Retinal pigment epithelial cell (primary cell): ENCODE data around the gene TTC39C.

Experiments
- DNase-seq: peaks from one replicate; pipeline ENCODE4 v3.0.0-alpha.2; 2010; ENCODE audit warnings: low read depth
- H3K4me3 ChIP-seq: 2 replicates; pipeline ENCODE4 v1.5.1; 2011; ENCODE audit warnings: mild to moderate bottlenecking, low read length, control low read depth, moderate library complexity
- CTCF ChIP-seq: conservative IDR thresholded peaks from 2 replicates; pipeline ENCODE4 v1.5.1; 2011; ENCODE audit warnings: low read depth, low read length, control low read depth, inconsistent platforms

TTC39C gene

GRCh38 chr18:24039671-24040070 lies 25.1 kb downstream of the TTC39C start:
- no peak for DNase-seq
- TF ChIP-seq CTCF, result no peak
- H3K4me3 ChIP-seq, result no peak overlapping the region

DNA sequence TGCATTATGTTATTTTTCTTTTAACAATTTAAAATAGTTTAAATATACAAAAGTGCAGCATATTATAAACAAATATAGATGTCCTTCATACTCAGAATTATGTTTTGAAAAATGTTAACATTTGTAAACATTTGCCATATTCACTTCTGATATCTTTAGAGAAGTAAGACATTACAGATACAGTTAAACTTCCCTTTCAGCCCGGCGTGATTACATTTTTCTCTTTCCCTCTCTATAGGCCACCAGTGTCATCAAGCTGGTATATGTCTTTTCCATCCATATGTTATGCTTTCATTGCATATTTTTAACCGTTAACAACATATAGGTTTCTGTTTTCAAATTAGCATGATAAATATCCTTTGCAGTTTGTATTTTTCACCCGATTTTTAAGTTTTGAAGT lies 27.1 kb downstream of the TTC39C start:
- H3K4me3 ChIP-seq, result no peak overlapping the region
- no peak for DNase-seq
- no peak for TF ChIP-seq CTCF

- H3K4me3 ChIP-seq, result no peak overlapping the region
These were observed 28.8 kb downstream of the TTC39C start for GRCh38 chr18:24043403-24043802.

GRCh38 chr18:24048261-24048660 lies 33.7 kb downstream of the TTC39C start:
- no peak for DNase-seq
- TF ChIP-seq CTCF, result no peak
- H3K4me3 ChIP-seq, result no peak overlapping the region

More at GRCh38 chr18:24043403-24043802, 28.8 kb downstream of the TTC39C start:
- DNase-seq, result no peak
- no peak for TF ChIP-seq CTCF

- TF ChIP-seq CTCF, result no peak
- H3K4me3 ChIP-seq, result no peak overlapping the region
- no peak for DNase-seq
These were observed 34.6 kb downstream of the TTC39C start for GRCh38 chr18:24049142-24049541.

GRCh38 chr18:24051031-24051947 lies 36.7 kb downstream of the TTC39C start:
- H3K4me3 ChIP-seq, result no peak overlapping the region
- DNase-seq, result peak; percentile 16
- no peak for TF ChIP-seq CTCF

GRCh38 chr18:24052053-24052452 lies 37.5 kb downstream of the TTC39C start:
- no peak overlapping the region for H3K4me3 ChIP-seq
- no peak for DNase-seq
- TF ChIP-seq CTCF, result no peak
